Measurements from ENCODE around the gene TST. TPM values are rescaled to one million over a fixed set of nuclear protein-coding genes. Genes with fewer than 3 reads are reported as not detected.
A peak's percentile ranks its signal among the peaks of the same experiment; 100 is the strongest.

Gene TST
- total and polyA plus RNA-seq, 2 of the 8 experiments (the other 6 are each of a cell fraction or from before 2014, with no cell fraction given): 22.6 to 61.6 TPM

GRCh38 chr22:37064553-37064952 is 45.3 kb upstream of the TST start:
- peaks cover 5 to 39% (median 32%) of the 10 kb centered on the region in 4 experiments for H3K27me3 ChIP-seq (replicated peaks in 1 of 4; ENCODE audit: control insufficient read depth in 3 of 4, extremely low read depth in 1 of 4, insufficient read depth in 3 of 4, low read length in 3 of 4)
- ChIA-PET POLR2A (ENCODE audit: partially characterized antibody) (interaction anchor here (0.9 to 1.4 kb wide), 3 partner anchors 13 to 137 kb away, joined by 3 to 4 read pairs (median 3); partner anchors contain the start of gene KCTD17), CTCF (ENCODE audit: partially characterized antibody) (interaction anchor here (1.0 to 2.1 kb wide), 5 partner anchors 11 to 50 kb away, joined by 3 to 6 read pairs (median 4); no protein-coding TSS in a partner anchor)
- no peak overlapping the region for H3K23ac ChIP-seq (ENCODE audit: insufficient read length)
- no peak overlapping the region for H4K5ac ChIP-seq (ENCODE audit: insufficient read length, low read depth, low read length)
- no peak overlapping the region for H3K4ac ChIP-seq (replicated peaks; ENCODE audit: insufficient read length, low read depth, low read length)
- no peak for FAIRE-seq
- peaks cover 3 to 27% (median 16%) of the 10 kb centered on the region in 4 experiments for H3K4me1 ChIP-seq (replicated peaks in 1 of 4; ENCODE audit: control insufficient read depth in 3 of 4, insufficient read depth in 4 of 4, low read length in 3 of 4)
- H3K36me3 ChIP-seq (ENCODE audit: control insufficient read depth in 2 of 4, insufficient read depth in 4 of 4, low read length in 3 of 4): peaks cover 0 to 2% (median 0%) of the 10 kb centered on the region in 4 experiments; a peak in 3 of 8 replicates
- H3K4me3 ChIP-seq (ENCODE audit: extremely low read depth in 1 of 4, insufficient read depth in 2 of 4, low read depth in 3 of 4, low read length in 4 of 4): no peak overlapping the region
- no peaks in the 10 kb centered on the region for H3K79me2 ChIP-seq (ENCODE audit: control insufficient read depth in 1 of 2, insufficient read depth in 2 of 2, low read length in 2 of 2)
- no peak overlapping the region for H4K91ac ChIP-seq (replicated peaks; ENCODE audit: insufficient read length, low read length)
- no peak for DNase-seq (ENCODE audit: low read depth in 1 of 2, low spot score in 2 of 2)
- no peak overlapping the region for H2BK120ac ChIP-seq (replicated peaks; ENCODE audit: low read depth, low read length)
- no peak overlapping the region for H3K56ac ChIP-seq (replicated peaks; ENCODE audit: insufficient read length, low read depth, low read length)
- H4K20me1 ChIP-seq (replicated peaks in 1 of 2; ENCODE audit: control insufficient read depth in 1 of 2, insufficient read depth in 2 of 2, low read length in 2 of 2): peaks cover 0 to 8% of the 10 kb centered on the region in 2 experiments
- H2AFZ ChIP-seq (ENCODE audit: low read length): no peak overlapping the region
- no peak overlapping the region for H3K4me2 ChIP-seq (ENCODE audit: insufficient read depth in 1 of 2, low read depth in 2 of 2, low read length in 2 of 2)
- no peak overlapping the region for H3K18ac ChIP-seq (ENCODE audit: extremely low read depth, low read length)
- WGBS, 2 experiments (ENCODE audit: extremely low coverage in 1 of 2, insufficient coverage in 1 of 2, insufficient read length in 1 of 2, insufficient replicate concordance in 2 of 2, low coverage in 1 of 2, low lambda C conversion rate in 2 of 2, missing lambda C conversion rate in 1 of 2): 90% methylated on average over 11 of the region's 11 CpGs; no CpG with 5 or more reads in 1 of the 2 experiments
- no peak overlapping the region for H2AK5ac ChIP-seq (ENCODE audit: low read depth, low read length)
- H3K79me1 ChIP-seq (ENCODE audit: low read depth, low read length): no peaks in the 10 kb centered on the region
- no peak overlapping the region for H2BK20ac ChIP-seq (ENCODE audit: low read length)
- H4K8ac ChIP-seq (ENCODE audit: extremely low read depth, insufficient read depth, low read length): no peak overlapping the region
- H3K23me2 ChIP-seq (ENCODE audit: low read depth, low read length): peaks cover 3% of the 10 kb centered on the region; the same call in 1 of the 2 replicates
- H3K9me3 ChIP-seq (ENCODE audit: insufficient read depth in 2 of 2, low read depth in 1 of 2, low read length in 1 of 2): no peaks in the 10 kb centered on the region
- no peak overlapping the region for H2BK5ac ChIP-seq (ENCODE audit: low read depth, low read length)
- H2BK12ac ChIP-seq (ENCODE audit: low read depth, low read length): 0 out of 2 replicates have a peak overlapping the region, but pooled peaks have one; percentile 3
- no peak overlapping the region for H3K14ac ChIP-seq (ENCODE audit: insufficient read length)
- H2BK15ac ChIP-seq (ENCODE audit: low read length): no peak overlapping the region
- no peak overlapping the region for H3K27ac ChIP-seq (ENCODE audit: low read depth, low read length)
- no peak overlapping the region for H3K9ac ChIP-seq (replicated peaks in 1 of 4; ENCODE audit: extremely low read depth in 1 of 4, low read depth in 3 of 4, low read length in 3 of 4)
- no peak for TF ChIP-seq RFX5 (IDR thresholded peaks at IDR 0.05; ENCODE audit: borderline replicate concordance, low read depth, low read length)
- no peak for TF ChIP-seq CREB1 (IDR thresholded peaks at IDR 0.05)
- no peak for TF ChIP-seq JUN (IDR thresholded peaks at IDR 0.05; ENCODE audit: low read depth, low read length)
- TF ChIP-seq HDAC2 (IDR thresholded peaks at IDR 0.05; ENCODE audit: borderline replicate concordance in 1 of 2, low read depth in 2 of 2, low read length in 2 of 2): no peak
- TF ChIP-seq SIX5 (IDR thresholded peaks at IDR 0.05; ENCODE audit: low read depth, low read length): no peak

Data from H1 (cell line).